OCI-LY7 (cell line): ENCODE measurements around the gene ZBBX. TPM values are rescaled to one million over a fixed set of nuclear protein-coding genes. Genes with fewer than 3 reads are reported as not detected.

Experiments
- BruUV-seq: library from RNA; stranded (reverse); fragments of 400-500 nt; replicated peaks from 2 replicates; lab custom pipeline; 2021; lab: Mats Ljungman, UMichigan
- CTCF ChIA-PET: fragments of 300-600 bp; sonication (Branson Sonifier 250); formaldehyde crosslinking; loops from one replicate; lab custom pipeline; 2022; ENCODE audit warnings: antibody characterized with exemption; ENCODE audit not compliant: unreplicated experiment; lab: Charles Lee
- POLR2A ChIA-PET: fragments of 300-600 bp; sonication (Branson Sonifier 250); formaldehyde crosslinking; loops from one replicate; lab custom pipeline; 2022; ENCODE audit warnings: antibody characterized with exemption; lab: Charles Lee
- DNase-seq: peaks from one replicate; pipeline ENCODE4 v3.0.0-alpha.2; 2015; ENCODE audit warnings: low spot score
- H2AFZ ChIP-seq: fragments of 200-600 bp; sonication (generic), shearing (Covaris generic); 2 replicates; pipeline ENCODE4 v1.6.1; 2014; ENCODE audit warnings: mild to moderate bottlenecking, antibody characterized with exemption, low read length, moderate library complexity
- H3K27ac ChIP-seq: fragments of 200-600 bp; sonication (generic); 2 replicates; pipeline ENCODE4 v1.5.1; 2014; ENCODE audit warnings: mixed run types, low read depth, mild to moderate bottlenecking, moderate library complexity, low read length, inconsistent platforms; ENCODE audit not compliant: poor library complexity, severe bottlenecking
- H3K36me3 ChIP-seq: fragments of 200-600 bp; sonication (generic); 2 replicates; pipeline ENCODE4 v1.6.1; 2014; ENCODE audit warnings: mild to moderate bottlenecking, antibody characterized with exemption, low read length, moderate library complexity, mixed read lengths; ENCODE audit not compliant: insufficient read depth
- H3K4me1 ChIP-seq: fragments of 200-600 bp; sonication (generic); 2 replicates; pipeline ENCODE4 v1.5.1; 2014; ENCODE audit warnings: mild to moderate bottlenecking, low read length; ENCODE audit not compliant: insufficient read depth, poor library complexity, severe bottlenecking
- H3K4me2 ChIP-seq: fragments of 200-600 bp; sonication (generic); 2 replicates; pipeline ENCODE4 v1.6.1; 2014; ENCODE audit warnings: mild to moderate bottlenecking, low read length
- H3K4me3 ChIP-seq: fragments of 200-600 bp; sonication (generic); 2 replicates; pipeline ENCODE4 v1.5.1; 2014; ENCODE audit warnings: mild to moderate bottlenecking, low read depth, low read length; ENCODE audit not compliant: poor library complexity, severe bottlenecking
- H3K79me2 ChIP-seq: fragments of 200-600 bp; sonication (generic); 2 replicates; pipeline ENCODE4 v1.6.1; 2016; ENCODE audit warnings: low read depth, mild to moderate bottlenecking, low read length, moderate library complexity, mixed read lengths; ENCODE audit not compliant: insufficient read depth
- H3K9me2 ChIP-seq: fragments of 200-600 bp; sonication (generic); 2 replicates; pipeline ENCODE4 v1.6.1; 2016; ENCODE audit warnings: mild to moderate bottlenecking, low read length, mixed read lengths; ENCODE audit not compliant: insufficient read depth
- H3K9me3 ChIP-seq: fragments of 200-600 bp; sonication (generic); 2 replicates; pipeline ENCODE4 v1.6.1; 2014; ENCODE audit warnings: mild to moderate bottlenecking, mixed run types, low read length, mixed read lengths
- H4K20me1 ChIP-seq: fragments of 200-600 bp; sonication (generic); 2 replicates; pipeline ENCODE4 v1.6.1; 2014; ENCODE audit warnings: mild to moderate bottlenecking, antibody characterized with exemption, low read length, moderate library complexity, mixed read lengths; ENCODE audit not compliant: insufficient read depth
- CTCF ChIP-seq: fragments of 200-600 bp; sonication (generic); conservative IDR thresholded peaks from 2 replicates; pipeline ENCODE4 v1.5.1; 2014; ENCODE audit warnings: mild to moderate bottlenecking, antibody characterized with exemption, low read length, moderate library complexity, mixed read lengths
- EZH2phosphoT487 ChIP-seq: fragments of 200-600 bp; sonication (generic); IDR thresholded peaks from 2 replicates; pipeline ENCODE4 v1.6.1; 2018; ENCODE audit warnings: low read depth, borderline replicate concordance, mild to moderate bottlenecking, mixed run types, antibody characterized with exemption, low read length, moderate library complexity, mixed read lengths
- intact Hi-C: fragments of 100-400 bp; cut with micrococcal nuclease; formaldehyde crosslinking; loops from one replicate; pipeline ENCODE4 v1.10.0; 2022; ENCODE audit not compliant: unreplicated experiment
- total RNA-seq, 2 experiments: library from RNA; depleted of rRNA in 1 of 2; stranded (reverse); fragments of >200 nt in 1 of 2; shearing (Covaris generic) in 1 of 2; gene quantifications; 2 replicates each; pipeline ENCODE4 v1.2.3, GENCODE V29; 2014 to 2022

Gene ZBBX
- total RNA-seq, 2 experiments from 2014 or later, result not detected

DNA sequence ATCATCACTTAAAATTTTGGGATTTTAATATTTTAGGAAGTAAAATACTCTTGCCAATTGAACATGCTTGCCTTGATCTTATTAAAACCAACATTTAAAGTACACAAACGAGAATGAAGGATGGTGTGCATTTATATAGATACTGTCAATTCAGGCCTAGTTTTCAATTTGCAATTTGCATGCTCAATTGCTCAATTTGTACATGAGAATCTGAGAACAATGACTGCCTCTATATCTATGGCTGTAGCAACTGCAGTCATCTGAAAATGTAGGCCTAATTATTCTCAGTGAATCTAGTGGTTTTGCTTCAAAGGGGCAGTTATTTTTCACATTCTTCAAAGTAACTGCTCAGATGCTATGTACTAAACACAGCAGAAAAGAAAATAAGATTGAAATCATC lies 18.8 kb downstream of the ZBBX start:
- Histone ChIP-seq H3K4me1 (no peaks in the 10 kb centered on the region), H3K4me3 (no peak overlapping the region), H3K36me3 (no peaks in the 10 kb centered on the region), H3K9me2 (no peaks in the 10 kb centered on the region), H2AFZ (no peak overlapping the region), H3K4me2 (no peak overlapping the region), H3K79me2 (no peaks in the 10 kb centered on the region), H3K9me3 (no peaks in the 10 kb centered on the region), H3K27ac (no peak overlapping the region), H4K20me1 (no peaks in the 10 kb centered on the region)
- no peak for TF ChIP-seq CTCF
- POLR2A ChIA-PET, result no interaction called here
- no TSS peak for BruUV-seq
- DNase-seq, result no peak
- CTCF ChIA-PET, result no interaction called here
- intact Hi-C loops, result no loop called here

GRCh38 chr3:167355446-167355845 lies 24.7 kb downstream of the ZBBX start:
- BruUV-seq, result no TSS peak
- Histone ChIP-seq H3K4me1 (no peaks in the 10 kb centered on the region), H3K4me2 (no peak overlapping the region), H3K36me3 (no peaks in the 10 kb centered on the region), H3K9me2 (no peaks in the 10 kb centered on the region), H4K20me1 (no peaks in the 10 kb centered on the region), H3K79me2 (no peaks in the 10 kb centered on the region), H3K4me3 (no peak overlapping the region), H3K27ac (no peak overlapping the region), H3K9me3 (no peaks in the 10 kb centered on the region), H2AFZ (no peak overlapping the region)
- ChIA-PET POLR2A (interaction anchor here (1.2 kb wide), 1 partner anchor 10 kb away, joined by 3 read pairs; no protein-coding TSS in a partner anchor), CTCF (no interaction called here)
- no peak for DNase-seq
- intact Hi-C loops, result no loop called here
- no peak for TF ChIP-seq CTCF
- no peak for TF ChIP-seq EZH2phosphoT487

GRCh38 chr3:167354751-167355150 lies 25.3 kb downstream of the ZBBX start:
- DNase-seq, result no peak
- H3K9me3 ChIP-seq, result no peaks in the 10 kb centered on the region
- BruUV-seq, result no TSS peak
- no peak overlapping the region for H3K4me2 ChIP-seq
- no peaks in the 10 kb centered on the region for H4K20me1 ChIP-seq
- H3K9me2 ChIP-seq, result no peaks in the 10 kb centered on the region
- intact Hi-C loops, result no loop called here
- no peaks in the 10 kb centered on the region for H3K36me3 ChIP-seq
- TF ChIP-seq CTCF (no peak), EZH2phosphoT487 (no peak)
- no peaks in the 10 kb centered on the region for H3K4me1 ChIP-seq
- ChIA-PET POLR2A (no interaction called here), CTCF (no interaction called here)
- H2AFZ ChIP-seq, result no peak overlapping the region
- no peak overlapping the region for H3K27ac ChIP-seq
- H3K4me3 ChIP-seq, result no peak overlapping the region
- no peaks in the 10 kb centered on the region for H3K79me2 ChIP-seq
